Gastroesophageal sphincter (tissue), 3 donors: ENCODE measurements around the gene PKNOX1.
"Not testable (repeated sequence)": the region's sequence is repeated elsewhere in the genome, so short reads cannot be mapped to it uniquely, and the experiment has no call there.

Experiments
- POLR2A ChIP-seq, 2 donors: fragments of 450-650 bp; IDR thresholded peaks; one replicate each; pipeline ENCODE4 v1.6.1; 2017; ENCODE audit warnings: antibody characterized with exemption in 2 of 2, mild to moderate bottlenecking in 2 of 2, moderate library complexity in 1 of 2
- TF ChIP-seq, protein P1 (sequence below), 4 experiments: fragments of 200-600 bp in 2 of 4; fragments of 450-650 bp in 2 of 4; sonication (generic) in 1 of 4; IDR thresholded peaks; one replicate each; pipeline ENCODE4 v1.5.1; 2017 to 2019; ENCODE audit warnings: antibody characterized with exemption in 4 of 4, mild to moderate bottlenecking in 2 of 4, moderate library complexity in 2 of 4

DNA sequence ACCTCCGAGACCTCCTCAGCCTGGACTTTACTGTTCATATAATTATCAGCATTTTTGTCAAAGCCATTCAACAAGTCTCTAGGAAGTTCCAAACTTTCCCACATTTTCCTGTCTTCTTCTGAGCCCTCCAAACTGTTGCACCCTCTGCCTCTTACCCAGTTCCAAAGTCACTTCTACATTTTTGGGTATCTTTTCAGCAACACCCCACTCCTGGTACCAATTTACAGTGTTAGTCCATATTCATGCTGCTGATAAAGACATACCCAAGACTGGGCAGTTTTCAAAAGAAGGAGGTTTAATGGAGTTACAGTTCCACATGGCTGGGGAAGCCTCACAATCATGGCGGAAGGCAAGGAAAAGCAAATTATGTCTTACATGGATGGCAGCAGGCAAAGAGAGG is 25.7 kb downstream of the PKNOX1 start:
- TF ChIP-seq POLR2A (IDR thresholded peaks at IDR 0.05): not testable (repeated sequence)
- TF ChIP-seq, protein P1, sequence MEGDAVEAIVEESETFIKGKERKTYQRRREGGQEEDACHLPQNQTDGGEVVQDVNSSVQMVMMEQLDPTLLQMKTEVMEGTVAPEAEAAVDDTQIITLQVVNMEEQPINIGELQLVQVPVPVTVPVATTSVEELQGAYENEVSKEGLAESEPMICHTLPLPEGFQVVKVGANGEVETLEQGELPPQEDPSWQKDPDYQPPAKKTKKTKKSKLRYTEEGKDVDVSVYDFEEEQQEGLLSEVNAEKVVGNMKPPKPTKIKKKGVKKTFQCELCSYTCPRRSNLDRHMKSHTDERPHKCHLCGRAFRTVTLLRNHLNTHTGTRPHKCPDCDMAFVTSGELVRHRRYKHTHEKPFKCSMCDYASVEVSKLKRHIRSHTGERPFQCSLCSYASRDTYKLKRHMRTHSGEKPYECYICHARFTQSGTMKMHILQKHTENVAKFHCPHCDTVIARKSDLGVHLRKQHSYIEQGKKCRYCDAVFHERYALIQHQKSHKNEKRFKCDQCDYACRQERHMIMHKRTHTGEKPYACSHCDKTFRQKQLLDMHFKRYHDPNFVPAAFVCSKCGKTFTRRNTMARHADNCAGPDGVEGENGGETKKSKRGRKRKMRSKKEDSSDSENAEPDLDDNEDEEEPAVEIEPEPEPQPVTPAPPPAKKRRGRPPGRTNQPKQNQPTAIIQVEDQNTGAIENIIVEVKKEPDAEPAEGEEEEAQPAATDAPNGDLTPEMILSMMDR (IDR thresholded peaks at IDR 0.05): not testable (repeated sequence)
